GM03348 (cell line): ENCODE data around the gene FBXL13.
A peak's percentile ranks its signal among the peaks of the same experiment; 100 is the strongest.
"Not testable (repeated sequence)": the region's sequence is repeated elsewhere in the genome, so short reads cannot be mapped to it uniquely, and the experiment has no call there.

Experiments
- DNase-seq: peaks from one replicate; pipeline ENCODE4 v3.0.0; 2012; ENCODE audit warnings: low spot score

FBXL13 gene

DNA sequence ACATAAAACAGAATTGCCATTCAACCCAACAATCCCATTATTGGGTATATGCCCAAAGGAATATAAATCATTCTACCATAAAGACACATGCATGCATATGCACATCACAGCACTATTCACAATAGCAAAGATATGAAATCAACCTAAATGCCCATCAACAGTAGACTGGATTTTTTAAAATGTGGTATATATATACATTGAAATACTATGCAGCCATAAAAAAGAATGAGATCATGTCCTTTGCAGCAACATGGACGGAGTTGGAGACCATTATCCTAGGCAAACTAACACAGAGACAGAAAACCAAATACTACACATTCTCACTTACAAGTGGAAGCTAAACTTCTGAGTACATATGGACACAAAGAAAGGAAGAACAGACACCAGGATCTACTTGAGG is 51.0 kb downstream of the FBXL13 start:
- DNase-seq, result not testable (repeated sequence)

DNA sequence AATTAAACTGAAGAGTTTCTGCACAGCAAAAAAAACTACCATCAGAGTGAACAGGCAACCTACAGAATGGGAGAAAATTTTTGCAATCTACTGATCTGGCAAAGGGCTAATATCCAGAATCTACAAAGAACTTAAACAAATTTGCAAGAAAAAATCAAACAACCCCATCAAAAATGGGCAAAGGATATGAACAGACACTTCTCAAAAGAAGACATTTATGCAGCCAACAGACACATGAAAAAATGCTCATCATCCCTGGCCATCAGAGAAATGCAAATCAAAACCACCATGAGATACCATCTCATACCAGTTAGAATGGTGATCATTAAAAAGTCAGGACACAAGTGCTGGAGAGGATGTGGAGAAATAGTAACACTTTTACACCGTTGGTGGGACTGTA is 53.1 kb downstream of the FBXL13 start:
- DNase-seq, result not testable (repeated sequence)

DNA sequence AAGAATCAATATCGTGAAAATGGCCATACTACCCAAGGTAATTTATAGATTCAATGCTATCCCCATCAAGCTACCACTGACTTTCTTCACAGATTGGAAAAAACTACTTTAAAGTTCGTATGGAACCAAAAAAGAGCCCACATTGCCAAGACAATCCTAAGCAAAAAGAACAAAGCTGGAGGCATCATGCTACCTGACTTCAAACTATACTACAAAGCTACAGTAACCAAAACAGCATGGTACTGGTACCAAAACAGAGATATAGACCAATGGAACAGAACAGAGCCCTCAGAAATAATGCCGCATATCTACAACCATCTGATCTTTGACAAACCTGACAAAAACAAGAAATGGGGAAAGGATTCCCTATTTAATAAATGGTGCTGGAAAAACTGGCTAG is 53.7 kb downstream of the FBXL13 start:
- not testable (repeated sequence) for DNase-seq

DNA sequence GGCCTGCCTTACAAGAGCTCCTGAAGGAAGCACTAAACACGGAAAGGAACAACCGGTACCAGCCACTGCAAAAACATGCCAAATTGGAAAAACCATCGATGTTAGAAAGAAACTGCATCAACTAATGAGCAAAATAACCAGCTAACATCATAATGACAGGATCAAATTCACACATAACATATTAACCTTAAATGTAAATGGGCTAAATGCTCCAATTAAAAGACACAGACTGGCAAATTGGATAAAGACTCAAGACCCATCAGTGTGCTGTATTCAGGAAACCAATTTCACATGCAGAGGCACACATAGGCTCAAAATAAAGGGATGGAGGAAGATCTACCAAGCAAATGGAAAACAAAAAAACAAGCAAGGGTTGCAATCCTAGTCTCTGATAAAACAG is 56.3 kb downstream of the FBXL13 start:
- DNase-seq, result not testable (repeated sequence)

DNA sequence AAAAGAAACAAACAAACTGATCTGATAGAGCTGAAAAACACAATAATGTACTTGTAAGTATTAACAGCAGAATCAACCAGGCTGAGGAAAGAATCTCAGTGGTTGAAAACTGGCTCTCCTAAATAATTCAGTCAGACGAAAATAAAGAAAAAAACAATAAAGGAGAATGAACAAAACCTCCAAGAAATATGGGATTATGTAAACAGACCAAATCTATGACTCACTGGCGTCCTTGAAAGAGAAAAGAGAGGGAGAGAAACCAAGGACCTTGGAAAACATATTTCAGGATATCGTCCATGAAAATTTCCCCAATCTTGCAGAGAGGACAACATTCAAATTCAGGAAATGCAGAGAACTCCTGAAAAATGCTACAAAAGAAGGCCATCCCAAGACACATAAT is 62.9 kb downstream of the FBXL13 start:
- DNase-seq, result no peak

DNA sequence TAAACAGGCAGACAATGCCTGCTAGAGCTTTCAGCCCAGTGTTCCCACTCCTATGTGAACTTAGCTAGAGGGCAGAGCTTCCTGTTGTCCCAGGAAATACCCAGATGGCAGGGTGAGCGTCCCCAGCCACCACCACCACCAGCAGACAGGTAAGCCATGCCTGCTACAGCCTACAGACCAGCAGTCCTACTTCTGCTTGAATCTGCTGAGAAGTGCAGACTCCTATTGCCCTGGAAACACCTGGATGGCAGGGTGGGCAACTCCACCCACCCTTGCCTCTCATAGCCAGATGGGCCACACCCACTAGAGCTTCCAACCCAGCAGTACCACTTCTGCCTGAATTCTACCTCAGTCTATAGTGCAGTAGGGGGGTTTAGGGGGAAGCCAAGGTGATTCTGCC is 64.4 kb downstream of the FBXL13 start:
- no peak for DNase-seq

DNA sequence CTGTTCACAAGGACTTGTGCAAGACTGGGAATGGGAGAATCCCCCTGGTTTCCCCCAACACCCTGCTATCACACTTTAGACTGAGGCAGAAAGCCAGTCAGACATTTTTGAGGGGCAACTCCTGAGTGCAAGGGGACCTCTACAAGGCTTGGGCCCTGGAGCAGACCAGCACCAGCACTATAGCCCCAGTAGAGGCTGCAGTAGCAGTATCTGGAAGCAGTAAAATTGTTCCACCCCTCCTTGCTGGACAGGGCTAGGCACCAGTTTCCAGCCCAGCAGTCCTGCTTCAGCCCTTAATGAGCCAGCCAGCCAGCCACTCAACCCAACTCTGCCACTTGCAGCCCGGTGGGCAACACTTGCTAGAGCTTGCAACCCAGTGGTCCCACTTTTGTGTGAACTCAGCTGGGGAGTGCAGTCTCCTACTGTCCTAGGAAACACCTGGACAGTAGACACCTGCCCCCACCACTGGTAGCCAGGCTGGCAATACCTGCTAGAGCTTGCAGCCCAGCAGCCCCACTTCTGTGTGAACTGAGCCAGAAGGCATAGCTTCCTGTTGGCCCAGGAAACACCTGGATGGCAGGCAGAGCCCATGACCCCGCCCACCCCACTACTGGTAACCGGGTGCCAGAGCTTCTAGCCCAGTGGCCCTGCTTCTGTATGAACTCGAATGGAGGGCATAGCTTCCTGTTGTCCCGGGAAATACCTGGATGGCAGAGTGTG is 65.0 kb downstream of the FBXL13 start:
- DNase-seq, result no peak

DNA sequence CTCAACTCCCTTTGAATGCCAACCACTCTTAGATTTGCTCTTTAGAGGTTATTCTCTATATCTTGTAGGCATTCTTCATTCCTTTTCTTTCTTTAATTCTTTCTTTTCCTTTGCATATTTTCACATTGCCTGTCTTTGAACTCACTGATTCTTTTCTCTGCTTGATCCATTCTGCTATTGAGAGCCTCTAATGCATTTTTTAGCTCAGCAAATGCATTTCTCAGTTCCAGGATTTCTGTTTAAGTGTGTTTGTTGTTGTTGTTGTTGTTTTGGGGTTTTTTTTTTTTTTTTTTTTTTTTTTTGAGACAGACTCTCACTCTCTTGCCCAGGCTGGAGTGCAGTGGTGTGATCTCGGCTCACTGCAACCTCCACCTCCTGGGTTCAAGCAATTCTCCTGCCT is 71.6 kb downstream of the FBXL13 start:
- no peak for DNase-seq

DNA sequence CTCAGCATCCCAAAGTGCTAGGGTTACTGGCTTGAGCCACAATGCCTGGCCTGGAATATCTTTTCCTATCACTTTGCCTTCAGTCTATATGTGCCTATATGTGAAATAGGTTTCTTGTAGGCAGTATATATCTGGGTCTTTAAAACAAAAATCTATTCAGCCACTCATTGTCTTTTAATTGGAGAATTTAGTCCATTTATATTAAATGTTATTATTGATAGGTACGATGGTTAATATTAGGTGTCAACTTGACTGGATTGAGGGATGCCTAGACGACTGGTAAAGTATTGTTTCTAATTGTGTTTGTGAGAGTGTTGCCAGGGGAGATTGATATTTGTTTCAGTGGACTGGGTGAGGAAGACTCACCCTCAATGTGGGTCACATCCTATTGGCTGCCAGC is 73.4 kb downstream of the FBXL13 start:
- DNase-seq, result no peak

DNA sequence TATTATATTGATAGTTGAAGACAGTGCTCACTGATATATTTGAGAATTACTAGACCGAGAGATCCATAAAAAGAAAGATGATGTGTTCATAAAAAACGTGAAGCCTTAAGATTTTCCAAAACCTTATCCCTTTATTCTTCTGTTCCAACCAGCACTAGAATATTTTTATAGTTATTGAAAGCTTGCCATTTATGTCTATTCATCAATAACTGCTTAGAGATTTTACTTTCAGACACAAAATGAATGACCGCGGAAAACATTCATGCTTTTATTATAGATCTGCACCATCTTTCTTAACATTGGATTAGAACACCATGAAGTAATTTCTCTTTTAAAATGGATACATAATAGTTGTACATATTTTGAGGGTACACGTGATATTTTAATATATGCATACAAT is 77.6 kb downstream of the FBXL13 start:
- no peak for DNase-seq

DNA sequence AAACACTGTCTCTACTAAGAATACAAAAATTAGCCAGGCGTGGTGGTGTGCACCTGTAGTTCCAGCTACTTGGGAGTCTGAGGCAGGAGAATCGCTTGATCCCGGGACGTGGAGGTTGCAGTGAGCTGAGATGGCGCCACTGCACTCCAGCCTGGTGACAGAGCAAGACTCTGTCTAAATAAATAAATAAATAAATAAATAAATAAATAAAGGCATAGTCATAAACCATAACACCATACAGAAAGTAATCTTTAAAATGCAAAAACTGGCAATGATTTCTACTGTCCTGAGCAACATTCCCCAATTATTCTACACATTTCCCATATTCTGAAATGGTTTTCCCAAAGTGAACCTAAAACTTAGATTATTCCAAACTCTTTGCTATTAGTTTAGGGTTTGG is 79.0 kb downstream of the FBXL13 start:
- not testable (repeated sequence) for DNase-seq

DNA sequence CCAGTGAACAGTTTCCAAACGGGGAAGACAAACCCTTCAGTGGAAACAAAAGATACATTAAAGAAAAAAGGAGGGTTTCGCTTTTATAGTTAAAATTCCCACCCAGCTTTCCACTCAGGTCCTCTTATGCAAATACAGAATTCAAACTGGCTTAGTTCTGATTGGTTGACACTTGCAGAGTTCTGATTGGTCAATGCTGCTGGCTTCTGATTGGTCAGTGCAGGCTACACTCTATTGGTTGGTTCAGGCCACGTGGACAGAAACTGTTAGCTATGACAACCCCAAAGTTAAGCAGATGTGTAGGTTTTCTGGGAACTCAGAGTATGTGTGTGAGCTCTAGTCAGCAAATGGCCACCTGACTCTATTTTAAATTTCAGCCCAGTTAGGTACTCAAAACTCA is 80.0 kb downstream of the FBXL13 start:
- DNase-seq, result no peak

DNA sequence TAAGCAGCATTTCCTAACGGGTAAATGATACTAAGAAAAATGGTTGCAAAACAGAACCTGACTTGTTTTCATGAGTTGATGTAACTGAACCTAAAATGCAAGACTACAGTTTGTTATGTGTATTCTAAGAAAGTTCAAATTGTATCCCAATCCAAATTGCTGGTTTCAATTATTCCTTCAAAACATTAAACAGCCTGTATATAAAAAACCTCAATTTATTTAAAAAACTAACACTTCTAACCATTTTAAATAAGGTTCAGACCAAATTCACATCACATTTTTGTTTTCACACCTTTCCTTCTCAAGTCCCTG is 80.9 kb downstream of the FBXL13 start:
- DNase-seq, result no peak

DNA sequence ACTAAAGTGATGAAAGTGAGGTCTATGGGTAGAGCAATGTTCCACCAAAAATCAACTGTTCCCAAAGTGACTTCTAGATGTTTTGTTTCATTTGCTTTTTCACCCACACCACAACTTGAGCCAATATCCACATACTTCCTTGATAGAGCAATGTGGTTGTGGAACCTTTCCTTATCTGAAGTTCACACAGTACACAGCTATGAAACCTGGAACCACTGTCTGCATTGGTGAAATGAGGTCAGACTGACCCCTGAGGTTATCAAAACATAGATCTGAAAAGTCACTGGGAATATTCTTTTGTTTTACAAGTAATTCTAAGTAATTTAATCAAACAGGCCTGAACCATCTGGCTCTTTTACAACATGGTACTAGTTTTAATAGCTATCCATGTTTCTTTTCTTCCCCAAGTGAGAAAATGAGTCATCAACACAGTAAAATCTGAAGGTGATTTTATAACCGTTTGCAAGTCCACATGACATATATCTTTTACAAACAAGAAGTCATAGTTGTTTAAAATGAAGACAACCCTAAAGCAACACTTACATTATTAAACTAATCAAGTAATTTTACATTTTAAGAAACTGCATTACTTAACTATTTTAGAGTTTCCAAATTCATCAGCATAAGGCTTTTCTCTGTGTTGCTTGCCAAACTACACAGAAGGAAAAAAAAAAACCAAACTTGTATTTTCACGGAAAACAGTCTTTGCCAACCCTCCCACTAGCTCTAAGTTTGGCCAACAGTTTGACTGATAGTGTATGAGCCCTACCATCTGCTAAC is 81.5 kb downstream of the FBXL13 start:
- peak; percentile 36 for DNase-seq

DNA sequence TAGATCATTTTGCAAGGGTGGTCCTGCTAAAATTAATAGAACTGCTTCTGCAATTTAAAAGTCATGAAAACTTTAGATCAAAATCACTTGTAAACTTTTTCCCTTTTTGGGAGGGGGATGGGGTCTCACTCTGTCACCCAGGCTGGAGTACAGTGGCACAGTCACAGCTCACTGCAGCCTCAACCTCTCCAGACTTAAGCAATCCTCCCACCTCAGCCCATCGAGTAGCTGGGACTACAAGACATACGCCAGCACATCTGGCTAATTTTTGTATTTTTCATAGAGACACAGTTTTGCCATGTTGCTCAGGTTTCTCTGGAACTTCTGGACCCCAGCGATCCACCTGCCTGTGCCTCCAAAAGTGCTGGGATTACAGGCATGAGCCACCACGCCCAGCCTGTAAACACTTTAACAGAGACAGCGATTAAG is 82.1 kb downstream of the FBXL13 start:
- no peak for DNase-seq

DNA sequence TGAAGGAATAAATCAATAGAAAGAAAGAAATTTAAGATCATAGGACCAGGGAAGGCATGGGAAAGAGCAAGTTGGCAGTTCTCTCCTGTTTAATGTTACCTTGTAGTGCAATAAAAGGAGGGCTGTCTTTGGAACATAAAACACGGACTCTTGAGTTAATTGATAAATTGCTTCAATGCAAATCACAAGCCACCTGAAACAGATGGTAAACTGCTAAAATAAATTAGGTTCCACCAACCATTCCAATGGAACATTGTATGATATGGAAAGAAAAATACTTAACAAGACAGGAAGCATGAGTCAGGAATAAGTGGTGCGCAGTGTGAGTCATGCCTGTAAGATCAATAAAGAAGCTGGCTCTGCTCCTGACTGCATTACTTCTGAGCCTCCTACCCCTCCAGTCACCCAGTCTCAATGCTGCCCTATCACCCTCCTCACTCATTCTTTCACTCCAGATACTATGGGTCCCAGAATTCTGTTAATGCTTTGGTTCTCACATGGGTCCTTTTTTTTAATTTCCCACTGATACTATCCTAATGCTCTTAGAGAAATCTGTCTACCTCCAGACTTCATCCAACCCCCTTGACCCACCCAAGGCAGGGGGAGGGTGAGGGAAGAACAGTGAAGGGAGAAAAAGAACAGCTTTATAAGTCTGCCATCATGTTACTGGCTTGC is 82.9 kb downstream of the FBXL13 start:
- peak; percentile 85 for DNase-seq

DNA sequence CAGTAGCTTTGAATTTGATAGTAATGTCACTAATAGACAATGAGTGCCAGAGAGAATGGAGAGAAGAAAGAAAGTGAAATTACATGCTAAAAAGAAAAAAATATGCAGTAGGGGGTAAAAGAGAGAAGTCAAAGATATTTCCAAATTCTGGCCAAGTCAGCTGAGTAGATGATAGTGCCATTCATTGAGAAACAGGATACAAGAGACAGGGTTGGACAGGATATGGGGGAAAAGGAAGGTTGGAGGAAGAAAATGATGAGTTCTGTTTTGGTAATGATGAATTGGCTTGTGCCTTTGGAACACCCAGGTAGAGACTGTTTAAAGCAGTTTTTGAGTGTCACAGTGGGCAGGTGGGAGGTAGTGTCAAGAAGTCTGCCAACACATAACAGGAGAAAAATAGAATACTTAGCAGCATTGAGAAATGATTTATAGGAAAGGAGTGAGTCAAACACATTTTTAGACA is 83.5 kb downstream of the FBXL13 start:
- DNase-seq, result no peak

DNA sequence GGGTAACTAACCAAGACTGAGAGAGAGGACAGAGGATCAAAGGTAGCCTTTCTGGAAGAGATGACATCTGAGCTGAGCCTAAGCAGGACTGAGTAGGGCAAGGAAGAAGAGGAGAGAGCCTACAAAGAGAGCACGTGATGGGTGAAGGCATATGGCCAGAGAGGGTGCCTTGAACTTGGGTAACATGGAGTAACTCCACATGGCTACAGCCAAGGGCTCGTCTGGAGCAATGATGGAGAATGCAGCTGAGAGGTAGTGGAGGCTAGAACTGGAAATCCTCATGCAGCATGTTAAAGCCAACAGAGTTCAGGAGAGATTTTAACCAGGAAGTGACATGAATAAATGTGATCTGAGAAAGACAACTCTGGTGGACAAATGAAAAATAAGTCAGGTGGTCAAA is 84.0 kb downstream of the FBXL13 start:
- no peak for DNase-seq

DNA sequence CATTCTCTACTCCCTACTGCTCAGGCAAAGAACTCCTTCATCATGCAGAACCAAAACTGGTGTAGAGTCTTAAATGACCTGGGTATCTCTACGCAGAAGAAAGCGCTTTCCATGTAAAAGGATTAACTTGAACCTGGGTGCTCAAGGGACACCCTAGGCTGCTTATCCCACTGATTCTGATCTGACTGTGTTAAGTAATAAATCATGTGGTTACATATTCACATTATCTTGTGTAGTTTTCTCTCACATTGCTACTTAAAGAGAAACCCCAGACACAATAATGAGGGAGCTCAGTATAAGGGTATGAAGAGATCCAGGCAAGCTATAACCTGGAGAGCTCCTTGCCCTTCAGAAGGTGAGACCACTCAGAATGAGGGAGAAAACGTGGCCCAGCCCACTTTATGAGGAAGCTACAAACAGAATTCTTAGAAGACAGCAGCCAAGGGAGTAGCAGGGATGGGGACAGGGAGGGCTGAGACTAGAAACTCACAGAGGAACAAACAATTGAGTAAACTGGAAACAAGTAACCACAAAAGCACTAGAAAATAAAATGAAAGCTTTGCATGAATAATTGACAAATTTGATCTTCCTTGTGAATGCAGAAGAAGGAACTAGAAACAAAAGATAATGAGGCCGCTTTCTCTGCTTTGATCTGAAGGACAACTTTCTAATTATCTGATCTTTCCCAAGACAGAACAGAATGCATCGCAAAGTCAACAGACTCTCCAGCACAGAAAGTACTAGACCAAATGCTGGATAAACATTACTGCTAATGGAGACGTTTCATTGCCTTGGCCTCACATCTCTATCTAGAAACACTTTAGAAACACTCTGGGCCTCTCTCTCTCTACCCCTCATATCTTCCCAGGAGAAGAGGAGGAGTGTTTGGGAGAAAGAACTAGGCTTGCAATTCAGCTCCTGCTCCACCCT is 85.7 kb downstream of the FBXL13 start:
- DNase-seq, result no peak

DNA sequence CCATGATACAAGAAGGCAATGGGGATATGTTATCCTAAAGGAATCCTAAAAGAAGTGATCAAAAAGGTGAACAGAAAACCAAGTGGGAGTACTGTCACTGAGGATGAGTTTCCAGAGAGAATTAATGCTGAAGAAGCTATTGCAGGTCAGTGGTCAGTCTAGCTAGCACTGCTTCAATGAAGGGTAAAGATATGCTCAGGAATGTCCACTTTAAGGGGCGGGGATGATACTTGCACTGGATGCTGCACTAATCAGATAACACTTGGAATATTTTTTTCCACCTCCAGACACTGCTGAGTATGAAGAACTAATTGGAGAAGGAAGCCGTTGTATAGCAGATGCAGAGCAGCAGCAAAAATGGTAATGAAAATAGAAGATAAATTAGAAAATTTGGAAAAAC is 86.5 kb downstream of the FBXL13 start:
- no peak for DNase-seq

DNA sequence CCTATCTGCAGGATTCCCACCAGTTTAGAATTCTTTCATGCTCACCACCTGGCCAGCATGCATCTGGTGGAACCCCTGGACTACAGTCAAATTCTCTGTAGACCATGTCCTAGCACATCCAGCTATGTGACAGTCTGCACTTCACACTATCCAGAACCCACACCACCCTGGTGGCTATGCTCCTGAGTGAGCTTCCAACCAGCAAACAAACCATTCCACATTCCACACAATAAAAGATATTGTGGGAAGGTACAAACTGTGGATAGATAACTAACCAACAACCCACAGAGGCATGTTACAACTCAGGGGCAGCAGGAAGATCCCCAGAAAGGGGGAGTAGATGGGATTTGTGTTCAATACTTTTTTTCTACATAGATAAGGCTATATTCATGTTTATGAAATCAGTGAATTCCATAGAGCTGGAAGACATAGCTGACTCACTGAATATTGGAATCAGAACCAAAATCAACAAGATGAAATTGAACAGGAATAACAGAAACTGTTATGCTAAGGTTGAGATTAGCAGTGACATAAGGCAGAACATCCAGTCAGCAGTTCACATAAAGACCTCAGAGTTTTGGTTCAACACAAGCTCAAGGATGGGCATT is 89.3 kb downstream of the FBXL13 start:
- DNase-seq, result no peak

DNA sequence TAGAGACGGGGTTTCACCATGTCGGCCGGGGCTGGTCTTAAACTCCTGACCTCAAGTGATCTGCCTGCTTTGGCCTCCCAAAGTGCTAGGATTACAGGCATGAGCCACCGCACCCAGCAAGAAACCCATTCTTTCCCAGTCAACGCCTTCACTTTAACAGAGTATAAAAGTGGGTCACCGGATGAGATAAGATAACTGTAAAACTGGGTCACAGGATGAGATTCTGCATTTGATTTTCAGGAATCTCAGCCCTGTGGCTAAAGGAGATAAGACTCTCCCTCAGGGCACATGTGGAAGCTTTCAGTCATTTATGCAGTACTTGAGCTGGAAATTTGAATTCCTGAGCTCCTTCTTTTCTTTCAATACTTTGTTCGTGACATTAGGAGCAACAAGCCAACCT is 91.0 kb downstream of the FBXL13 start:
- no peak for DNase-seq
